PC-3 (cell line): Measurements from ENCODE around the gene KRT86. TPM values are rescaled to one million over a fixed set of nuclear protein-coding genes. Genes with fewer than 3 reads are reported as not detected.

Experiments used
- ATAC-seq: fragments of 200-7000 bp; cut with Tn5 transposase; 2 replicates; pipeline ENCODE4 v1.9.1; 2020; ENCODE audit warnings: mild to moderate bottlenecking, moderate library complexity
- BruUV-seq: library from RNA; stranded (reverse); fragments of 400-500 nt; replicated peaks from 2 replicates; lab custom pipeline; 2021; lab: Mats Ljungman, UMichigan
- CTCF ChIA-PET: fragments of 300-600 bp; sonication (Branson Sonifier 250); formaldehyde crosslinking; loops from one replicate; lab custom pipeline; 2022; ENCODE audit warnings: antibody characterized with exemption; lab: Charles Lee
- POLR2A ChIA-PET: fragments of 300-600 bp; sonication (Branson Sonifier 250); formaldehyde crosslinking; loops from one replicate; lab custom pipeline; 2022; ENCODE audit warnings: antibody characterized with exemption; ENCODE audit not compliant: unreplicated experiment; lab: Charles Lee
- DNase-seq: peaks from one replicate; pipeline ENCODE4 v3.0.0-alpha.2; 2015
- H2AFZ ChIP-seq: fragments of 300-600 bp; sonication (generic); 2 replicates; pipeline ENCODE4 v1.6.0; 2016; ENCODE audit warnings: antibody characterized with exemption, low read length
- H3F3A ChIP-seq: fragments of 300-600 bp; sonication (generic); one replicate; pipeline ENCODE4 v1.6.0; 2017; ENCODE audit warnings: antibody characterized with exemption, low read length, control low read depth, mild to moderate bottlenecking; ENCODE audit not compliant: unreplicated experiment
- H3K27ac ChIP-seq: fragments of 300-600 bp; sonication (generic); 2 replicates; pipeline ENCODE4 v1.5.1; 2016; ENCODE audit warnings: mild to moderate bottlenecking, low read length
- H3K27me3 ChIP-seq: fragments of 300-600 bp; sonication (generic); 2 replicates; pipeline ENCODE4 v1.6.1; 2016; ENCODE audit warnings: low read length, mixed read lengths
- H3K36me3 ChIP-seq: fragments of 300-600 bp; sonication (generic); 2 replicates; pipeline ENCODE4 v1.6.1; 2016; ENCODE audit warnings: low read depth, mixed run types, low read length, mixed read lengths
- H3K4me1 ChIP-seq: fragments of 300-600 bp; sonication (generic); 2 replicates; pipeline ENCODE4 v1.5.1; 2016; ENCODE audit warnings: low read length; ENCODE audit not compliant: insufficient read depth
- H3K4me2 ChIP-seq: fragments of 300-600 bp; sonication (generic); 2 replicates; pipeline ENCODE4 v1.6.0; 2016; ENCODE audit warnings: low read length
- H3K4me3 ChIP-seq: fragments of 300-600 bp; sonication (generic); 2 replicates; pipeline ENCODE4 v1.5.1; 2016; ENCODE audit warnings: mild to moderate bottlenecking, low read length, mixed read lengths
- H3K79me2 ChIP-seq: fragments of 300-600 bp; sonication (generic); 2 replicates; pipeline ENCODE4 v1.6.1; 2017; ENCODE audit warnings: low read length, mixed read lengths
- H3K9ac ChIP-seq: fragments of 300-600 bp; sonication (generic); 2 replicates; pipeline ENCODE4 v1.6.0; 2016; ENCODE audit warnings: mild to moderate bottlenecking, low read length
- H3K9me2 ChIP-seq: fragments of 300-600 bp; sonication (generic); replicated peaks from 2 replicates; pipeline ENCODE4 v1.6.1; 2016; ENCODE audit warnings: mixed run types, low read length, mixed read lengths
- H3K9me3 ChIP-seq: fragments of 300-600 bp; sonication (generic); 2 replicates; pipeline ENCODE4 v1.6.1; 2016; ENCODE audit warnings: low read length, mixed read lengths
- H4K20me1 ChIP-seq: fragments of 300-600 bp; sonication (generic); 2 replicates; pipeline ENCODE4 v1.6.1; 2016; ENCODE audit warnings: low read length, mixed read lengths
- EZH2 ChIP-seq: fragments of 300-600 bp; sonication (generic); IDR thresholded peaks from one replicate; pipeline ENCODE4 v1.6.1; 2017; ENCODE audit warnings: antibody characterized with exemption, mild to moderate bottlenecking, low read length; ENCODE audit not compliant: unreplicated experiment
- EZH2phosphoT487 ChIP-seq: fragments of 300-600 bp; sonication (generic); IDR thresholded peaks from 2 replicates; pipeline ENCODE4 v1.6.1; 2018; ENCODE audit warnings: mild to moderate bottlenecking, antibody characterized with exemption, low read length, borderline replicate concordance
- intact Hi-C: fragments of 100-400 bp; cut with micrococcal nuclease; formaldehyde crosslinking; loops from 2 replicates; pipeline ENCODE4 v1.9.0; 2023
- total RNA-seq: library from RNA; depleted of rRNA; stranded (reverse); fragments of >200 nt; gene quantifications from 2 replicates; pipeline ENCODE4 v1.2.3, GENCODE V29; 2014
- TF ChIP-seq, protein P1 (sequence below): fragments of 300-600 bp; sonication (generic); conservative IDR thresholded peaks from 2 replicates; pipeline ENCODE4 v1.5.1; 2017; ENCODE audit warnings: antibody characterized with exemption, low read depth, mild to moderate bottlenecking, low read length

Gene KRT86
- total RNA-seq, 1 experiment from 2014 or later, result 1.2 TPM

DNA sequence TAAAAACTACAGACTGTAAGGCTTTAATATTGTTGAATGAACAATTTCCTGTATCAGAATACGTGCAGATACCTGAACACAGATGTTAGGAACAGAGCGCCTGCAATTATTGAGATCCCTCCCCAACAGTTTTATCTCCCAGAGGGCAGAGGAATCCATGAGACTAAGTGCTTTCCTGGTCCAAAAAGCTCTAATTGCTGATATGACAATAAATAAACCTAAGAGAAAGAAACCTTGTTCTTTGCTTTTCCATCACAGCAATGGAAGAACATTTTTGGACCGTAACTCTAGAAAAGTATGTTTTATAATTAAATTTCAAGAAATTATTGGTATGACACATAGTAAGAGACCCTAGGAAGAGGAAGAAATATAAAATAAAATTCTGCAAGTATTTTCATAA lies 59.7 kb downstream of the KRT86 start:
- no peaks in the 10 kb centered on the region for H4K20me1 ChIP-seq
- no peaks in the 10 kb centered on the region for H3K79me2 ChIP-seq
- DNase-seq (no peak), ATAC-seq (no peak)
- H2AFZ ChIP-seq, result no peak overlapping the region
- intact Hi-C loops, result no loop called here
- no peaks in the 10 kb centered on the region for H3K4me1 ChIP-seq
- BruUV-seq, result no TSS peak
- no peak overlapping the region for H3K4me2 ChIP-seq
- H3K36me3 ChIP-seq, result no peaks in the 10 kb centered on the region
- H3K9me3 ChIP-seq, result no peaks in the 10 kb centered on the region
- TF ChIP-seq, protein P1, sequence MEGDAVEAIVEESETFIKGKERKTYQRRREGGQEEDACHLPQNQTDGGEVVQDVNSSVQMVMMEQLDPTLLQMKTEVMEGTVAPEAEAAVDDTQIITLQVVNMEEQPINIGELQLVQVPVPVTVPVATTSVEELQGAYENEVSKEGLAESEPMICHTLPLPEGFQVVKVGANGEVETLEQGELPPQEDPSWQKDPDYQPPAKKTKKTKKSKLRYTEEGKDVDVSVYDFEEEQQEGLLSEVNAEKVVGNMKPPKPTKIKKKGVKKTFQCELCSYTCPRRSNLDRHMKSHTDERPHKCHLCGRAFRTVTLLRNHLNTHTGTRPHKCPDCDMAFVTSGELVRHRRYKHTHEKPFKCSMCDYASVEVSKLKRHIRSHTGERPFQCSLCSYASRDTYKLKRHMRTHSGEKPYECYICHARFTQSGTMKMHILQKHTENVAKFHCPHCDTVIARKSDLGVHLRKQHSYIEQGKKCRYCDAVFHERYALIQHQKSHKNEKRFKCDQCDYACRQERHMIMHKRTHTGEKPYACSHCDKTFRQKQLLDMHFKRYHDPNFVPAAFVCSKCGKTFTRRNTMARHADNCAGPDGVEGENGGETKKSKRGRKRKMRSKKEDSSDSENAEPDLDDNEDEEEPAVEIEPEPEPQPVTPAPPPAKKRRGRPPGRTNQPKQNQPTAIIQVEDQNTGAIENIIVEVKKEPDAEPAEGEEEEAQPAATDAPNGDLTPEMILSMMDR, result no peak
- TF ChIP-seq EZH2 (no peak), EZH2phosphoT487 (no peak)
- CTCF ChIA-PET, result no interaction called here
- POLR2A ChIA-PET, result no interaction called here
- no peak overlapping the region for H3K9ac ChIP-seq
- no peaks in the 10 kb centered on the region for H3F3A ChIP-seq
- H3K4me3 ChIP-seq, result no peak overlapping the region
- H3K27ac ChIP-seq, result no peak overlapping the region
- H3K27me3 ChIP-seq, result no peaks in the 10 kb centered on the region
- H3K9me2 ChIP-seq, result no peaks in the 10 kb centered on the region

DNA sequence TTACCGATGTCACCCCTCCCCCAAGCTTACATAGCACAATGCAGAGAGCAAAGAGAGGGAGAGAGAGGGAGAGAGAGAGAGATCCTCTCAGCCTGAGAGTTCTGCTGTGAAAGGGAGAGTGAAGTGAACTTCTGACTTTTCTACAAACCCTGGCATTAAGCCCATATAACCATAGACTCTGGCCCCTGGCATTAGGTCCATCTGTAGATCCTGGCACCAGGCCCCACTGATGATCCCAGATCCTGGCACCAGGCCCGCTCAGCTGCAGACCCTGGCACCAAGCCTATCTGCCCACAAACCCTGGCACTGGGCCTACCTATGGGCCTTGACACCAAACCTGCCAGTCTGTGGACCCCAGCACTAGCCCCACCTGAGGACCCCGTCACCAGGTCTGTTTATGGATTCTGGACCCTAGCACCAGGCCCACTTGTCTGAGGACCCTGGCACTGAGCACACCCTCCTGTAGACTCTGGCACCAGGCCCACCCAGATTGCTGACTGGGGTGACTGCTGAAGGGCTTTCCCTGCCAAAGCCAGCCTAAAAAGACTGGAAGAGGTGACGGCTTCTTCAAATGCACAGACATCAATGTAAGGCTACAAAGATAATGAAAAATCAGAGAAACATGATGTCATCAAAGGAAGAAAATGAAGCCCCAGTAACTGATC lies 61.3 kb downstream of the KRT86 start:
- H3K4me2 ChIP-seq, result no peak overlapping the region
- no peaks in the 10 kb centered on the region for H3K9me3 ChIP-seq
- BruUV-seq, result no TSS peak
- no peaks in the 10 kb centered on the region for H3K79me2 ChIP-seq
- H3K9ac ChIP-seq, result no peak overlapping the region
- ChIA-PET CTCF (no interaction called here), POLR2A (no interaction called here)
- H3F3A ChIP-seq, result no peaks in the 10 kb centered on the region
- H3K36me3 ChIP-seq, result no peaks in the 10 kb centered on the region
- no peaks in the 10 kb centered on the region for H3K9me2 ChIP-seq
- no peak overlapping the region for H2AFZ ChIP-seq
- no peaks in the 10 kb centered on the region for H3K27me3 ChIP-seq
- no peak overlapping the region for H3K27ac ChIP-seq
- H3K4me3 ChIP-seq, result no peak overlapping the region
- ATAC-seq, result no peak
- no peak for DNase-seq
- intact Hi-C loops, result no loop called here
- no peaks in the 10 kb centered on the region for H3K4me1 ChIP-seq
- no peaks in the 10 kb centered on the region for H4K20me1 ChIP-seq
- no peak for TF ChIP-seq EZH2
- no peak for TF ChIP-seq EZH2phosphoT487
- TF ChIP-seq, protein P1, result no peak

DNA sequence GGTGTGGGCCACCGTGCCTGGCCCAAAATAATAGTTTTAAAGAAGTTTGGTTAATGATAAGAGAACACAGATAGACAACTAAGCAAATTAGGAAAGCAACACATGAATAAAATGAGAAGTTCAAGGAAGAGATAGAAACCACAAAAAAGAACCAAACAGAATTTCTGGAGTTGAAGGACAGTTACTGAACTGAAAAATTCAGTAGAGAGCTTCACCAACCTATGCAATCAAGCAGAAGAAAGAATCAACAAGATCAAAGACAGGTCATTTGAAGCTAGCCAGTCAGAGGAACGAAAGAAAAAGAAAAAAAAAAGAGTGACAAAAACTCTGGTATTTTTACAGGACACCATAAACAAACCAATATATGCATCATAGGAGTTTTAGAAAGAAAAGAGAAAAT lies 62.2 kb downstream of the KRT86 start:
- no peaks in the 10 kb centered on the region for H3K79me2 ChIP-seq
- no peak overlapping the region for H3K4me2 ChIP-seq
- no peak overlapping the region for H3K9ac ChIP-seq
- no peak overlapping the region for H3K27ac ChIP-seq
- H3K9me2 ChIP-seq, result no peaks in the 10 kb centered on the region
- H3K27me3 ChIP-seq, result no peaks in the 10 kb centered on the region
- H3K4me3 ChIP-seq, result no peak overlapping the region
- H2AFZ ChIP-seq, result no peak overlapping the region
- no peaks in the 10 kb centered on the region for H3F3A ChIP-seq
- POLR2A ChIA-PET, result no interaction called here
- no TSS peak for BruUV-seq
- DNase-seq (no peak), ATAC-seq (no peak)
- CTCF ChIA-PET, result no interaction called here
- intact Hi-C loops, result no loop called here
- H3K36me3 ChIP-seq, result no peaks in the 10 kb centered on the region
- no peaks in the 10 kb centered on the region for H3K9me3 ChIP-seq
- no peaks in the 10 kb centered on the region for H3K4me1 ChIP-seq
- TF ChIP-seq EZH2phosphoT487, result no peak
- TF ChIP-seq, protein P1, result no peak
- TF ChIP-seq EZH2, result no peak
- no peaks in the 10 kb centered on the region for H4K20me1 ChIP-seq
